PFSK-1 (cell line): ENCODE measurements around the gene SHF.

Experiments used
- FOXP2 ChIP-seq: optimal IDR thresholded peaks from 2 replicates; pipeline ENCODE3; 2011; ENCODE audit warnings: borderline replicate concordance, control low read depth, inconsistent platforms; ENCODE audit not compliant: insufficient read depth; ENCODE audit errors: extremely low read length, extremely low read depth
- POLR2AphosphoS5 ChIP-seq: IDR thresholded peaks from 2 replicates; pipeline ENCODE4 v1.6.1; 2012; ENCODE audit warnings: low read depth, mild to moderate bottlenecking, control low read depth, low read length, moderate library complexity
- SIN3A ChIP-seq: IDR thresholded peaks from 2 replicates; pipeline ENCODE4 v1.6.1; 2012; ENCODE audit warnings: mild to moderate bottlenecking, low read length, moderate library complexity, borderline replicate concordance; ENCODE audit not compliant: insufficient read depth
- TAF1 ChIP-seq: IDR thresholded peaks from 2 replicates; pipeline ENCODE4 v1.6.1; 2012; ENCODE audit warnings: low read length, control low read depth, borderline replicate concordance; ENCODE audit not compliant: insufficient read depth
- TF ChIP-seq, protein P1 (sequence below), 2 experiments: IDR thresholded peaks; 2 replicates each; pipeline versions ENCODE4 v1.6.1 to v1.8.0; 2011 to 2012; ENCODE audit warnings: low read depth in 2 of 2, low read length in 2 of 2, control low read depth in 1 of 2, inconsistent platforms in 1 of 2, mild to moderate bottlenecking in 1 of 2, moderate library complexity in 1 of 2; ENCODE audit not compliant: insufficient read depth in 1 of 2

Gene SHF

DNA sequence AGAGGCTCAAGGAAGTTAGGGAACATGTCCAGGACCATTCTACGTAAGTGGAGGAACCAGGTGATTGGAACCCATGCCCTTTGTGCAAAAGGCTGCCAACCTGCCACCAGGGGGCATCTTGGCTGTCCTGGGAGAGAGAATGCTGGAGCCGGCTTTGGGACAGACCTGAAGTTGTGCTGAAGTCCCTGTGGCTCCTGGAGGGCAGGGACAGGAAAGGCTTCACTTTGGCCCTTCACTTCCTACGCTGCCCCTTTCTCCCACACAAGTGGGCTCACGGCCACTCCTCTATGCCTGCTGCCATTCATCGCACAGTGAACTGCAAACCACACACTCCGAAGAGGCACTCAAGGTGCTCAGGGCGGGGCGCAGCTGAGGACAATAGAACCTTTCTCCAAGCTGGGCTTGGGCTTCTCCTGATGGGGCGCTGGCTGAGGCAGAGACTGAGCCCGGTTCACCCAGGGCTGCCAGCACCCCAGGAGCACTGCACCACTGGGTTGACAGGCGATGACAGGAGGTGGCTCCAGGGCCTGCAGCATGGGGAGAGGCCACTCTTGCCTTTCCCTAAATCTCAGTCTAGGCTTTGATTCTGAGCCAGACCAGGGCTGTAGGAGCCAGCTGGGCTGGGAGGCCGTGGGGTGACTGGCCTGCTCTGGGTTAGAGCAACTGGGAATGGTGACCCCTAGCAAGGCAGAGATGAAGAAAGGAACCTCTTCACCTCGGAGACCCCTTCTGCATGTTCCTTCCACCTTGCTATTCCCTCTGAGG is 8.4 kb downstream of the SHF start:
- TF ChIP-seq, protein P1, sequence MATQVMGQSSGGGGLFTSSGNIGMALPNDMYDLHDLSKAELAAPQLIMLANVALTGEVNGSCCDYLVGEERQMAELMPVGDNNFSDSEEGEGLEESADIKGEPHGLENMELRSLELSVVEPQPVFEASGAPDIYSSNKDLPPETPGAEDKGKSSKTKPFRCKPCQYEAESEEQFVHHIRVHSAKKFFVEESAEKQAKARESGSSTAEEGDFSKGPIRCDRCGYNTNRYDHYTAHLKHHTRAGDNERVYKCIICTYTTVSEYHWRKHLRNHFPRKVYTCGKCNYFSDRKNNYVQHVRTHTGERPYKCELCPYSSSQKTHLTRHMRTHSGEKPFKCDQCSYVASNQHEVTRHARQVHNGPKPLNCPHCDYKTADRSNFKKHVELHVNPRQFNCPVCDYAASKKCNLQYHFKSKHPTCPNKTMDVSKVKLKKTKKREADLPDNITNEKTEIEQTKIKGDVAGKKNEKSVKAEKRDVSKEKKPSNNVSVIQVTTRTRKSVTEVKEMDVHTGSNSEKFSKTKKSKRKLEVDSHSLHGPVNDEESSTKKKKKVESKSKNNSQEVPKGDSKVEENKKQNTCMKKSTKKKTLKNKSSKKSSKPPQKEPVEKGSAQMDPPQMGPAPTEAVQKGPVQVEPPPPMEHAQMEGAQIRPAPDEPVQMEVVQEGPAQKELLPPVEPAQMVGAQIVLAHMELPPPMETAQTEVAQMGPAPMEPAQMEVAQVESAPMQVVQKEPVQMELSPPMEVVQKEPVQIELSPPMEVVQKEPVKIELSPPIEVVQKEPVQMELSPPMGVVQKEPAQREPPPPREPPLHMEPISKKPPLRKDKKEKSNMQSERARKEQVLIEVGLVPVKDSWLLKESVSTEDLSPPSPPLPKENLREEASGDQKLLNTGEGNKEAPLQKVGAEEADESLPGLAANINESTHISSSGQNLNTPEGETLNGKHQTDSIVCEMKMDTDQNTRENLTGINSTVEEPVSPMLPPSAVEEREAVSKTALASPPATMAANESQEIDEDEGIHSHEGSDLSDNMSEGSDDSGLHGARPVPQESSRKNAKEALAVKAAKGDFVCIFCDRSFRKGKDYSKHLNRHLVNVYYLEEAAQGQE (IDR thresholded peaks at IDR 0.05; ENCODE audit: insufficient read depth in 1 of 2, low read depth in 2 of 2, low read length in 2 of 2) = no peak
- TF ChIP-seq FOXP2 = no peak
- no peak for TF ChIP-seq SIN3A
- TF ChIP-seq POLR2AphosphoS5 = no peak
- TF ChIP-seq TAF1 = no peak

DNA sequence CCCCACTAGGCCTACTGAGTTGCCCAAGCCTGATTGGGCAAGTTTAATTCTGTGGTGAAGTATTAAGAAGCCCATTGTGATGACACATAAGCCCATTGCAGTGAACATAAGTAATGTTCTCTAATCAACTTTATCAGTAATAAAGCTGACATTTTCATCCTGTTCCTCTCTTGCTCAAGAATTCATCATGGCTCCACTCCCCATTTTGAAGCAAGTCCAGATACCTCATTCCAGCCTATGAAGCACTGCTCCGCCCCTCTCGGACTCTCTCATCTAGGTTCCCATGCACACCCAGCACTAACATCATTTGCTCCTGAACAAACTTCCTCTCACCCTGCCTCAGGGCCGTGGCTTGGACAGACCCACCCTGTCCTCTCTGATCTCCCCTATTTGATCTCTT is 10.5 kb downstream of the SHF start:
- no peak for TF ChIP-seq TAF1
- no peak for TF ChIP-seq FOXP2
- TF ChIP-seq, protein P1 (IDR thresholded peaks at IDR 0.05; ENCODE audit: insufficient read depth in 1 of 2, low read depth in 2 of 2, low read length in 2 of 2) = no peak
- TF ChIP-seq POLR2AphosphoS5 = no peak
- TF ChIP-seq SIN3A = no peak

DNA sequence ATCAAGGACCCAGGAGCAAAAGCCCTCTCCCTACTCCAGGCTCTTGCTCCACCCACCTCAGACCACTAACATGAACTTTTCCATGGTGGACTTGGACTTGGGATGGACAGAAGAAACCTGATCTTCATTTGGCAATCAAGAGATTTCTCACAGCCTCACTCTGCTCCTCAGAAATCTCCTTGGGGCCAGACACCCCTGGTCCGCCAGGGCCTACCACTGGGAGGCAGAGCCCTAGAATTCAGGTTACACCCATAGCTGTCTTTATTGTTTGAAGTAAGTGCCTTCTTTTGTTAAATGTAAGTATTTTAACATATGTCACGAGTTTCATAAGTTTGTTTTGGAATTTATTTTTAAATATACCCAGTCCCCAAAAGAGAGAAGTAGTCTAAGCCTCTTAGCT is 13.2 kb downstream of the SHF start:
- TF ChIP-seq, protein P1 (IDR thresholded peaks at IDR 0.05; ENCODE audit: insufficient read depth in 1 of 2, low read depth in 2 of 2, low read length in 2 of 2) = no peak
- TF ChIP-seq POLR2AphosphoS5 = no peak
- no peak for TF ChIP-seq TAF1
- TF ChIP-seq SIN3A = no peak
- no peak for TF ChIP-seq FOXP2

DNA sequence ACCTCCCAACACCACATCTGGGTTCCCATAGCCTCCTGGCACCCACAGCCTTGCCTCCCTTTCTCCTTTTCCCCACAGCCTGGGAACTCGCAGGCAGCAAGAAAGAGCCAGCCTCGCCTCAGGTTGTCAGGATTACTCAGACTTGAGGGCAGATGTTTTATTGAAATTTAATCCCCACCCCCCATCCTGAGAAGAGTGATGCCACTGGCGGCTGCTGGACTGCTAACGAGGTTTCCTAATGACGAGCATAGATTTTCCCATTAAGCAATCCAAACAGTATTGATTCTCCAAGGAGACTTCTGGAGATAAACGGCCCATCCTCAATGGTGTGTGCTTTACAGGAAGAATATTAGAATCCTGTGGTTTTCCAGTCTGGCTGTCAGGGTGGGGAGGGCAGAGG is 13.7 kb downstream of the SHF start:
- TF ChIP-seq FOXP2 = no peak
- TF ChIP-seq, protein P1 (IDR thresholded peaks at IDR 0.05; ENCODE audit: insufficient read depth in 1 of 2, low read depth in 2 of 2, low read length in 2 of 2) = no peak
- TF ChIP-seq TAF1 = no peak
- no peak for TF ChIP-seq SIN3A
- no peak for TF ChIP-seq POLR2AphosphoS5
